ENCODE measurements around the gene OR2S2. TPM values are rescaled to one million over a fixed set of nuclear protein-coding genes. Genes with fewer than 3 reads are reported as not detected.

Gene OR2S2
- total and polyA plus RNA-seq, 2 donors (not counting 3 experiments of a cell fraction or from before 2014, with no cell fraction given), result not detected

DNA sequence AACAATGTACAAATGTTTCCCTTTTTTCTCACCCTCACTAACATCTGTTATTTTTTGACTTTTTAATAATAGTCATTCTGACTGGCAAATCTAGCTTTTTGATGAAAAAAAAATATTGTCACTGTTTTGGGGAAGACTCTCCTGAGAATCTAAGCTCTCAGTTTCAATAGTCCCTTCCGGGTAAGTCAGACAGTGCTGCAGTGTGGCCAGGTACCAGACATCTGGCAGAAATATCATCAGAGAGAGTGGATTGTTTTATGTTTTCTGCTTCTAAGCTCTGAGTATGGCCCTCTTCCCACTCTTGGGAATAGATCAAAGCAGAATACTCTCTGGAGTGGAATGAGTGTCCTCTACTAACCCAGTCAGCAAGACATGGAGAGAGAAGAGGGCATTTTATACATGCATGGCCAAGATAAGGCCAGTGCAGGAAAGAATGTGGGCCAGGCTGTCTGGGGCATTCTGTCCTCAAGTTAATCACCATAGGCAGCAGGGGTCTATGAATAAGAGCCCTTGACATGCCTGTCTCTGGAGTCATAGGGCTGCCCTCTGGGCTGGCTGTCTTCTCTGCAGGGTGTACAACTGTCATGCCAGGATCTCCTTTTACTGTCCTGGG is 38.5 kb upstream of the OR2S2 start:
- Histone ChIP-seq H3K4me2 (ENCODE audit: insufficient read depth, low read length) (no peak overlapping the region), H3K27ac (ENCODE audit: insufficient read depth, low read depth, low read length) (no peak overlapping the region), H4K20me1 (replicated peaks; ENCODE audit: control insufficient read depth, extremely low read depth, insufficient read depth, low read length) (no peaks in the 10 kb centered on the region), H3K27me3 (ENCODE audit: control insufficient read depth in 2 of 2, insufficient read depth in 2 of 2, low read length in 2 of 2) (peaks cover 2 to 4% of the 10 kb centered on the region in 2 experiments), H3K36me3 (ENCODE audit: control insufficient read depth in 2 of 2, extremely low read depth in 1 of 2, insufficient read depth in 2 of 2, low read length in 2 of 2) (no peaks in the 10 kb centered on the region), H3K79me2 (ENCODE audit: control insufficient read depth, insufficient read depth, low read length) (no peaks in the 10 kb centered on the region), H3K4me3 (replicated peaks in 1 of 3; ENCODE audit: insufficient read depth in 1 of 3, low read depth in 1 of 3, low read length in 3 of 3) (no peak overlapping the region), H3K9ac (replicated peaks; ENCODE audit: extremely low read depth, insufficient read depth, low read length) (no peak overlapping the region), H2AFZ (ENCODE audit: low read depth, low read length) (no peak overlapping the region), H3K9me3 (replicated peaks; ENCODE audit: control insufficient read depth, insufficient read depth, low read length) (no peaks in the 10 kb centered on the region), H3K9me1 (replicated peaks; ENCODE audit: control insufficient read depth, extremely low read depth, insufficient read depth, low read length) (no peaks in the 10 kb centered on the region), H3K4me1 (ENCODE audit: control insufficient read depth, extremely low read depth, insufficient read depth, low read length) (no peaks in the 10 kb centered on the region)
- intact Hi-C loops (cut with micrococcal nuclease), result loop anchor here (10.0 kb wide), 1 partner anchor 1718 kb away; no protein-coding TSS in a partner anchor
- FAIRE-seq, result no peak
- TF ChIP-seq POLR2A (IDR thresholded peaks at IDR 0.05; ENCODE audit: low read depth, low read length), result no peak
- ChIA-PET CTCF (interaction anchor here (0.8 to 3.6 kb wide), 4 partner anchors 12 to 170 kb away, joined by 3 to 25 read pairs (median 4); no protein-coding TSS in a partner anchor), POLR2A (no interaction called here)
- no TSS peak for BruUV-seq (replicated peaks)
- dilution Hi-C loops (cut with MboI; ENCODE audit: extremely low pct_ligation_motif_present, low sequenced_read_pairs), result no loop called here
- no peak for DNase-seq (ENCODE audit: low read depth, low spot score)

DNA sequence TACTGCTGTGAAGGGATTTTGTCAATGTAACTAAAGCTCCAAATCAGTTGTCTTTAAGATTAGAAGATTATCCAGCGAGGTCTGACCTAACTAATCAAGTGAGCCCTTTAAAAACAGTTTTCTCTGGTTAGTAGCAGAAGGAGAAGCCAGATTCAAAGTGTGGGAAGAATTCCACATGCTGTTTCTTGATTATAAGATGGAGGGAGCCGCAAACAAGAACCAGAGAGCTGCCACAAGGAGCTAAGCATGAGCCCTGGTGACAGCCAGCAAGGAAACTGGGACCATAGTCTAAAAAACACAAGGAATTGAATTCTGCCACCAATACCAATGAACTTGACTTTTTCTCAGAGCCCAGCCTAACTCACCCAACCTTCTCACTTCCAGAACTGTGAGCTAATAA is 37.0 kb upstream of the OR2S2 start:
- dilution Hi-C loops (cut with MboI; ENCODE audit: extremely low pct_ligation_motif_present, low sequenced_read_pairs), result no loop called here
- H3K36me3 ChIP-seq (ENCODE audit: control insufficient read depth in 2 of 2, extremely low read depth in 1 of 2, insufficient read depth in 2 of 2, low read length in 2 of 2), result no peaks in the 10 kb centered on the region
- POLR2A ChIA-PET, result interaction anchor here (0.6 kb wide), 1 partner anchor 374 kb away, joined by 3 read pairs; no protein-coding TSS in a partner anchor
- no peaks in the 10 kb centered on the region for H3K9me1 ChIP-seq (replicated peaks; ENCODE audit: control insufficient read depth, extremely low read depth, insufficient read depth, low read length)
- H3K27ac ChIP-seq (ENCODE audit: insufficient read depth, low read depth, low read length), result no peak overlapping the region
- no peaks in the 10 kb centered on the region for H3K79me2 ChIP-seq (ENCODE audit: control insufficient read depth, insufficient read depth, low read length)
- no peaks in the 10 kb centered on the region for H4K20me1 ChIP-seq (replicated peaks; ENCODE audit: control insufficient read depth, extremely low read depth, insufficient read depth, low read length)
- no peak overlapping the region for H2AFZ ChIP-seq (ENCODE audit: low read depth, low read length)
- no peak for DNase-seq (ENCODE audit: low read depth, low spot score)
- TF ChIP-seq GATA2 (IDR thresholded peaks at IDR 0.05; ENCODE audit: insufficient read depth, insufficient read length, low read depth, low read length), result no peak
- TF ChIP-seq, protein P1, sequence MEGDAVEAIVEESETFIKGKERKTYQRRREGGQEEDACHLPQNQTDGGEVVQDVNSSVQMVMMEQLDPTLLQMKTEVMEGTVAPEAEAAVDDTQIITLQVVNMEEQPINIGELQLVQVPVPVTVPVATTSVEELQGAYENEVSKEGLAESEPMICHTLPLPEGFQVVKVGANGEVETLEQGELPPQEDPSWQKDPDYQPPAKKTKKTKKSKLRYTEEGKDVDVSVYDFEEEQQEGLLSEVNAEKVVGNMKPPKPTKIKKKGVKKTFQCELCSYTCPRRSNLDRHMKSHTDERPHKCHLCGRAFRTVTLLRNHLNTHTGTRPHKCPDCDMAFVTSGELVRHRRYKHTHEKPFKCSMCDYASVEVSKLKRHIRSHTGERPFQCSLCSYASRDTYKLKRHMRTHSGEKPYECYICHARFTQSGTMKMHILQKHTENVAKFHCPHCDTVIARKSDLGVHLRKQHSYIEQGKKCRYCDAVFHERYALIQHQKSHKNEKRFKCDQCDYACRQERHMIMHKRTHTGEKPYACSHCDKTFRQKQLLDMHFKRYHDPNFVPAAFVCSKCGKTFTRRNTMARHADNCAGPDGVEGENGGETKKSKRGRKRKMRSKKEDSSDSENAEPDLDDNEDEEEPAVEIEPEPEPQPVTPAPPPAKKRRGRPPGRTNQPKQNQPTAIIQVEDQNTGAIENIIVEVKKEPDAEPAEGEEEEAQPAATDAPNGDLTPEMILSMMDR (IDR thresholded peaks at IDR 0.05; ENCODE audit: extremely low read depth in 1 of 2, insufficient read depth in 1 of 2, low read depth in 1 of 2, low read length in 2 of 2), result no peak
- no peak for TF ChIP-seq JUN (IDR thresholded peaks at IDR 0.05; ENCODE audit: borderline replicate concordance, insufficient read depth, insufficient read length, low read depth)
- TF ChIP-seq EZH2 (IDR thresholded peaks at IDR 0.05; ENCODE audit: borderline replicate concordance, low read depth, low read length, severe bottlenecking), result no peak
- TF ChIP-seq MYC (IDR thresholded peaks at IDR 0.05; ENCODE audit: low read depth, low read length), result no peak
- TF ChIP-seq POLR2AphosphoS5 (IDR thresholded peaks at IDR 0.05; ENCODE audit: insufficient read depth, low read depth, low read length), result no peak
- H3K27me3 ChIP-seq (ENCODE audit: control insufficient read depth in 2 of 2, insufficient read depth in 2 of 2, low read length in 2 of 2), result peaks cover 10% of the 10 kb centered on the region in 2 experiments
- no peaks in the 10 kb centered on the region for H3K4me1 ChIP-seq (ENCODE audit: control insufficient read depth, extremely low read depth, insufficient read depth, low read length)
- CTCF ChIA-PET, result interaction anchor here (1.0 to 3.6 kb wide), 6 partner anchors 13 to 172 kb away, joined by 3 to 25 read pairs (median 4); no protein-coding TSS in a partner anchor
- H3K4me2 ChIP-seq (ENCODE audit: insufficient read depth, low read length), result no peak overlapping the region
- no peak overlapping the region for H3K4me3 ChIP-seq (replicated peaks in 1 of 3; ENCODE audit: insufficient read depth in 1 of 3, low read depth in 1 of 3, low read length in 3 of 3)
- intact Hi-C loops (cut with micrococcal nuclease), result loop anchor here (10.0 kb wide), 1 partner anchor 1720 kb away; no protein-coding TSS in a partner anchor
- H3K9ac ChIP-seq (replicated peaks; ENCODE audit: extremely low read depth, insufficient read depth, low read length), result no peak overlapping the region
- FAIRE-seq, result no peak
- BruUV-seq (replicated peaks), result no TSS peak
- H3K9me3 ChIP-seq (replicated peaks; ENCODE audit: control insufficient read depth, insufficient read depth, low read length), result no peaks in the 10 kb centered on the region

Data from endothelial cell of umbilical vein (primary cell).